ENCODE measurements around the gene SHCBP1L.

Gene SHCBP1L

GRCh38 chr1:182855911-182856310, 97.1 kb downstream of the SHCBP1L start:
- Histone ChIP-seq H3K9me3 (ENCODE audit: control insufficient read depth, low read length) (no peaks in the 10 kb centered on the region), H3K27ac (ENCODE audit: insufficient read depth, low read length, poor library complexity, severe bottlenecking) (no peak overlapping the region), H3K27me3 (replicated peaks; ENCODE audit: control insufficient read depth, insufficient read depth, low read length, poor library complexity, severe bottlenecking) (no peaks in the 10 kb centered on the region), H3K4me3 (ENCODE audit: insufficient read depth, low read depth, low read length, poor library complexity, severe bottlenecking) (no peak overlapping the region), H3K36me3 (ENCODE audit: control insufficient read depth, insufficient read depth, low read length) (peaks cover 99% of the 10 kb centered on the region), H3K4me1 (ENCODE audit: control insufficient read depth, insufficient read depth, low read length, poor library complexity, severe bottlenecking) (no peaks in the 10 kb centered on the region)
- DNase-seq, result no peak

- DNase-seq, result no peak
- peaks cover 96% of the 10 kb centered on the region for H3K36me3 ChIP-seq (ENCODE audit: control insufficient read depth, insufficient read depth, low read length)
- no peaks in the 10 kb centered on the region for H3K9me3 ChIP-seq (ENCODE audit: control insufficient read depth, low read length)
- no peak overlapping the region for H3K27ac ChIP-seq (ENCODE audit: insufficient read depth, low read length, poor library complexity, severe bottlenecking)
- no peaks in the 10 kb centered on the region for H3K27me3 ChIP-seq (replicated peaks; ENCODE audit: control insufficient read depth, insufficient read depth, low read length, poor library complexity, severe bottlenecking)
- no peaks in the 10 kb centered on the region for H3K4me1 ChIP-seq (ENCODE audit: control insufficient read depth, insufficient read depth, low read length, poor library complexity, severe bottlenecking)
- no peak overlapping the region for H3K4me3 ChIP-seq (ENCODE audit: insufficient read depth, low read depth, low read length, poor library complexity, severe bottlenecking)
Measured at GRCh38 chr1:182851825-182852224, 101.1 kb downstream of the SHCBP1L start.

- no peaks in the 10 kb centered on the region for H3K9me3 ChIP-seq (ENCODE audit: control insufficient read depth, low read length)
- no peak overlapping the region for H3K4me3 ChIP-seq (ENCODE audit: insufficient read depth, low read depth, low read length, poor library complexity, severe bottlenecking)
- H3K4me1 ChIP-seq (ENCODE audit: control insufficient read depth, insufficient read depth, low read length, poor library complexity, severe bottlenecking), result no peaks in the 10 kb centered on the region
- H3K36me3 ChIP-seq (ENCODE audit: control insufficient read depth, insufficient read depth, low read length), result peaks cover 90% of the 10 kb centered on the region
- DNase-seq, result no peak
- H3K27ac ChIP-seq (ENCODE audit: insufficient read depth, low read length, poor library complexity, severe bottlenecking), result no peak overlapping the region
- no peaks in the 10 kb centered on the region for H3K27me3 ChIP-seq (replicated peaks; ENCODE audit: control insufficient read depth, insufficient read depth, low read length, poor library complexity, severe bottlenecking)
Measured at GRCh38 chr1:182850319-182850718, 102.6 kb downstream of the SHCBP1L start.
